SK-N-MC (cell line): Measurements from ENCODE around the gene GBX1.

Experiments used
- DNase-seq: peaks from one replicate; pipeline ENCODE4 v3.0.0-alpha.2; 2011; ENCODE audit warnings: low read depth, low spot score
- H3K27ac ChIP-seq: fragments of 200-600 bp; sonication (generic); 2 replicates; pipeline ENCODE4 v1.5.1; 2016; ENCODE audit warnings: mixed run types
- H3K36me3 ChIP-seq: fragments of 200-600 bp; sonication (generic); 2 replicates; pipeline ENCODE4 v1.6.1; 2017; ENCODE audit warnings: antibody characterized with exemption, low read length, mixed read lengths; ENCODE audit not compliant: insufficient read depth
- H3K4me3 ChIP-seq: fragments of 200-600 bp; sonication (generic); 2 replicates; pipeline ENCODE4 v1.5.1; 2016
- H3K9ac ChIP-seq: fragments of 200-600 bp; sonication (generic); 2 replicates; pipeline ENCODE4 v1.8.0; 2017; ENCODE audit warnings: mixed run types, mixed read lengths; ENCODE audit not compliant: insufficient read length
- H3K9me3 ChIP-seq: fragments of 200-600 bp; sonication (generic); 2 replicates; pipeline ENCODE4 v1.6.1; 2017; ENCODE audit warnings: low read depth, mild to moderate bottlenecking, antibody characterized with exemption, low read length, moderate library complexity, mixed read lengths
- EZH2 ChIP-seq: fragments of 200-600 bp; sonication (generic); IDR thresholded peaks from one replicate; pipeline ENCODE4 v1.6.1; 2017; ENCODE audit warnings: antibody characterized with exemption
- FOXP2 ChIP-seq: optimal IDR thresholded peaks from 2 replicates; pipeline ENCODE3; 2011; ENCODE audit warnings: mild to moderate bottlenecking, moderate library complexity; ENCODE audit not compliant: insufficient read depth; ENCODE audit errors: extremely low read length, control extremely low read depth
- POLR2AphosphoS5 ChIP-seq: IDR thresholded peaks from 2 replicates; pipeline ENCODE4 v1.6.1; 2012; ENCODE audit warnings: mild to moderate bottlenecking, low read depth, low read length, borderline replicate concordance

GBX1 gene

DNA sequence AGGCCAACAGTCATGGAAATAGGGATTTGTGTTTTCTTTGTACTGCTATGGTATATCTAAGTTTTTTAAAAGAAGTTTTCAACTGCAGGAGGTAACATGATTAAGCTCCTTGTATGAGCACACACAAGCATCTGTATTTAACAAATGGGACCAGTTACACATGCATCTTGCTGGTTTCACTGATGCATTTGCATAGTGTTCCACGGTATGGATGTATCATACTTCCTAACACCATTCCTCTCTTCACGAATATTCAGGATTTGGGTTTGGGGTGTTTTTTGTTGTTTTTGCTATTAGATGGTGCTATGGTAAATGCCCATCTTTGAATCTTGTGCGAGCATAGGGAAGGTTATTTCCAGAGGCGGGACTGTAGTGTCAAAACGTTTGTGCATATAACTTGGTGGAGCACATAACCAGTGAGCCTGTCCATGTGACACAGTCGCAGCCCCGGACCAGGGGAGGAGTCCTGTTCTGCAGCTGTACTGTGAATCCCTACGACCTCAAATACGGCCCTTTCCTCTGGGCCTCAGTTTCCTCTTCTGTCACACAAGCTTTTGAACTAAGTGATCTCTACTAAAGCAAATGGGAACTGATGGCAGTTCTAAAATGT lies 40.9 kb upstream of the GBX1 start:
- no peak overlapping the region for H3K27ac ChIP-seq
- H3K4me3 ChIP-seq, result no peak overlapping the region
- DNase-seq, result no peak
- no peaks in the 10 kb centered on the region for H3K9me3 ChIP-seq
- H3K36me3 ChIP-seq, result peaks cover 4% of the 10 kb centered on the region; the same call in 1 of the 2 replicates
- H3K9ac ChIP-seq, result no peak overlapping the region
- no peak for TF ChIP-seq POLR2AphosphoS5
- TF ChIP-seq EZH2, result no peak

GRCh38 chr7:151207804-151208203 lies 40.3 kb upstream of the GBX1 start:
- Histone ChIP-seq H3K27ac (no peak overlapping the region), H3K9ac (no peak overlapping the region), H3K9me3 (no peaks in the 10 kb centered on the region), H3K4me3 (no peak overlapping the region), H3K36me3 (no peaks in the 10 kb centered on the region; the same call in 1 of the 2 replicates)
- DNase-seq, result no peak
- no peak for TF ChIP-seq FOXP2
- TF ChIP-seq POLR2AphosphoS5, result no peak
- no peak for TF ChIP-seq EZH2

DNA sequence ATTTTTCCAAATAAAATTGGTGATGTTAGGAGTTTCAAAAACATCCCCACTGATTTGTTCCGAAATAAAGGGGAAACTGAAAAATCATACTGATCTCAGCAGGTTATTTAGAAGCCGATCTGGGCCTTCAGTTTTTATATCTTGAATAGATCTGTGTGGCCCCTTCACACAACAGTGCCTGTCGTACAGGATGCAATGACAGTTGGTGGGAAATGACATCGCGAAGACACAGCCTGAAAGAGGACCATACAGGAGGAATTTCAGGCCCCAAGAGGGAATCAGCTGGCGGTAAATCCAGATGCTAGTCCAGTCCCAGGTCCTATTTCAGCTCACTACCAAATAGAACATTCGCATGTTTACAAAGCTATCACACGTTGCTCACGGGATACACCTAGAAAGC lies 39.8 kb upstream of the GBX1 start:
- DNase-seq, result no peak
- Histone ChIP-seq H3K27ac (no peak overlapping the region), H3K9ac (no peak overlapping the region), H3K4me3 (no peak overlapping the region), H3K36me3 (no peaks in the 10 kb centered on the region), H3K9me3 (no peaks in the 10 kb centered on the region)
- TF ChIP-seq POLR2AphosphoS5 (no peak), EZH2 (no peak), FOXP2 (no peak)

DNA sequence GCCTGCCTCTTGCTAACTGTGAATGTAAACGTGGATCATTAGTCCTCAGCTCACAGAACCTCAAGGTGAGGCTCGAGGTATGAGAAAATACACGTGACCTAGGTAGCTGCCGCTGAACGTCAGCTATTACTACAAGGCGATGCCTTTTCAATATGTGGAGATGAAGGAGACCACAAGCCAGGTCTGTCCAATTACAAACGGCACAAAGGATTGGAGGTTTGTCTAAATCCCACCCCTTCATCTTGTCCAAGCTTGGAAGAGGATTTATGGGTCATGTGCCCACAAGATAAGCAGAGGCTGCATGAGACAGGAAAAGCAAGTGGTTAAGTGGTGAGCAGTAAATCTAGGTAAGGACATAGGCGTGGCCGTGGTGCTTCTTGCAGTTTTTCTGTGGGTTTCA lies 39.4 kb upstream of the GBX1 start:
- H3K9me3 ChIP-seq, result no peaks in the 10 kb centered on the region
- TF ChIP-seq EZH2 (no peak), POLR2AphosphoS5 (no peak), FOXP2 (no peak)
- no peak overlapping the region for H3K4me3 ChIP-seq
- no peaks in the 10 kb centered on the region for H3K36me3 ChIP-seq
- H3K27ac ChIP-seq, result no peak overlapping the region
- no peak for DNase-seq
- no peak overlapping the region for H3K9ac ChIP-seq

GRCh38 chr7:151205730-151206129 lies 38.2 kb upstream of the GBX1 start:
- Histone ChIP-seq H3K27ac (no peak overlapping the region), H3K9ac (no peak overlapping the region), H3K9me3 (no peaks in the 10 kb centered on the region), H3K36me3 (no peaks in the 10 kb centered on the region), H3K4me3 (no peak overlapping the region)
- TF ChIP-seq POLR2AphosphoS5, result no peak
- no peak for TF ChIP-seq EZH2
- no peak for TF ChIP-seq FOXP2
- DNase-seq, result no peak

- TF ChIP-seq FOXP2, result no peak
- no peak for TF ChIP-seq POLR2AphosphoS5
- no peak for TF ChIP-seq EZH2
- DNase-seq, result no peak
- no peak overlapping the region for H3K9ac ChIP-seq
- no peaks in the 10 kb centered on the region for H3K36me3 ChIP-seq
- H3K27ac ChIP-seq, result no peak overlapping the region
- no peak overlapping the region for H3K4me3 ChIP-seq
- H3K9me3 ChIP-seq, result no peaks in the 10 kb centered on the region
Measured at GRCh38 chr7:151204383-151205032, 37.0 kb upstream of the GBX1 start.

GRCh38 chr7:151202836-151203235 lies 35.3 kb upstream of the GBX1 start:
- DNase-seq, result no peak
- Histone ChIP-seq H3K36me3 (no peaks in the 10 kb centered on the region), H3K9ac (no peak overlapping the region), H3K4me3 (no peak overlapping the region), H3K9me3 (no peaks in the 10 kb centered on the region), H3K27ac (no peak overlapping the region)
- no peak for TF ChIP-seq POLR2AphosphoS5
- no peak for TF ChIP-seq FOXP2
- TF ChIP-seq EZH2, result no peak

DNA sequence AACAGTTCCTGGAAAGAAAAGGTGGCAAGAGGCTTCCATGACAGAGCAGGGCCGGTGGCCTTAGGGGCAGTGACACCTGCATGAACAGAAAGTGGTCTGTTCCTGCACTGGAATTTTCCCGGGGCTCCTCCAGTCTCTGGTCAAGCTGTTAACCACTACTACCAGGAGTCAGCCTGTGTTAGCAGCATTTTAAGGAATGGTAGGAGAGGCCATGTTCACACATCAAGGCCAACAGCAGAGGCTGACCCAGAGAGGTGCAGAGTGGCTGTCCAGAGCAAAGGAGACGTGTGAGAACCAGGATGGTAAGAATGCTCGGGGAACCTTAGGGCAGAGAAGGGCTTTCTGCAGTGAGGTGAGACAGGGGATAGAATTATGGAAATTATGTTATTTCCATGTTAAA lies 34.3 kb upstream of the GBX1 start:
- TF ChIP-seq FOXP2 (no peak), POLR2AphosphoS5 (no peak), EZH2 (no peak)
- Histone ChIP-seq H3K27ac (no peak overlapping the region), H3K4me3 (no peak overlapping the region), H3K36me3 (no peaks in the 10 kb centered on the region), H3K9ac (no peak overlapping the region), H3K9me3 (no peaks in the 10 kb centered on the region)
- DNase-seq, result no peak

DNA sequence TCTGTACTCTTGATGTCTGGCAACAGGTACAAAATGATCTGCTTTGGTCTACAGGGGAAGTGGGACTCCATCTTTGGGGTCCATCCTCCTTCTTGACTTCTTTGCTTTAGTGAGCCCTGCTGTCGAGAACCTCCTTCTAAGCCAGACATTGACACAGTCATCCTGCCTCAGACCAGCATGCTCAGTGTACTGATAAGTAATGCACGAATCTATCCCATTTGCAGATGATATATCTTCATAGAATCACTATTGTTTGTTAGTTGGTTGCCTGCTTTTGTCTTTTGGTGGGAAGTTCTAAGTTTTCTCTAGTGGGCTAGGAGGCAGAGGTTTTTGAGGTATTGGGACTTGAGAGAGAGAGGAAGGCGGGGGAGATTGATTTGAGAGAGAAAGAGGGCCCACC lies 33.9 kb upstream of the GBX1 start:
- Histone ChIP-seq H3K27ac (no peak overlapping the region), H3K9ac (no peak overlapping the region), H3K4me3 (no peak overlapping the region), H3K9me3 (no peaks in the 10 kb centered on the region), H3K36me3 (no peaks in the 10 kb centered on the region)
- TF ChIP-seq FOXP2 (no peak), POLR2AphosphoS5 (no peak), EZH2 (no peak)
- DNase-seq, result no peak
